DOHH2 (cell line): ENCODE results near the gene ALG5.

Source experiments
- H3F3A ChIP-seq: fragments of 200-600 bp; sonication (generic), shearing (Covaris generic); 2 replicates; pipeline ENCODE4 v1.6.0; 2016; ENCODE audit warnings: antibody characterized with exemption, mild to moderate bottlenecking; ENCODE audit not compliant: control insufficient read depth, insufficient read depth
- H3K27ac ChIP-seq: fragments of 200-600 bp; sonication (generic); 2 replicates; pipeline ENCODE4 v1.5.1; 2014; ENCODE audit warnings: low read depth, mild to moderate bottlenecking, low read length, moderate library complexity
- H3K27me3 ChIP-seq: fragments of 200-600 bp; sonication (generic); 2 replicates; pipeline ENCODE4 v1.6.1; 2014; ENCODE audit warnings: mild to moderate bottlenecking, low read length, mixed read lengths; ENCODE audit not compliant: control insufficient read depth
- H3K36me3 ChIP-seq: fragments of 200-600 bp; sonication (generic); 2 replicates; pipeline ENCODE4 v1.6.1; 2014; ENCODE audit warnings: mild to moderate bottlenecking, low read length, moderate library complexity, mixed read lengths; ENCODE audit not compliant: control insufficient read depth
- H3K4me1 ChIP-seq: fragments of 200-600 bp; sonication (generic); 2 replicates; pipeline ENCODE4 v1.6.1; 2014; ENCODE audit warnings: mild to moderate bottlenecking, low read length, mixed read lengths; ENCODE audit not compliant: control insufficient read depth
- H3K4me2 ChIP-seq: fragments of 200-600 bp; sonication (generic); 2 replicates; pipeline ENCODE4 v1.6.0; 2014; ENCODE audit warnings: mild to moderate bottlenecking, low read length, moderate library complexity
- H3K4me3 ChIP-seq: fragments of 200-600 bp; sonication (generic); 2 replicates; pipeline ENCODE4 v1.5.1; 2014; ENCODE audit warnings: mild to moderate bottlenecking, low read length, mixed read lengths
- H3K79me2 ChIP-seq: fragments of 200-600 bp; sonication (generic); 2 replicates; pipeline ENCODE4 v1.6.1; 2014; ENCODE audit warnings: mild to moderate bottlenecking, low read length, mixed read lengths; ENCODE audit not compliant: control insufficient read depth
- H3K9me2 ChIP-seq: fragments of 200-600 bp; sonication (generic); replicated peaks from 2 replicates; pipeline ENCODE4 v1.6.1; 2014; ENCODE audit warnings: mild to moderate bottlenecking, low read length, mixed read lengths; ENCODE audit not compliant: control insufficient read depth
- H3K9me3 ChIP-seq: fragments of 200-600 bp; sonication (generic); 2 replicates; pipeline ENCODE4 v1.6.1; 2014; ENCODE audit warnings: antibody characterized with exemption, low read length, mixed read lengths; ENCODE audit not compliant: control insufficient read depth, insufficient read depth
- H4K20me1 ChIP-seq: fragments of 200-600 bp; sonication (generic); 2 replicates; pipeline ENCODE4 v1.6.0; 2014; ENCODE audit warnings: low read depth, mild to moderate bottlenecking, antibody characterized with exemption, low read length, moderate library complexity; ENCODE audit not compliant: control insufficient read depth, insufficient read depth
- EZH2phosphoT487 ChIP-seq: fragments of 200-600 bp; sonication (generic); IDR thresholded peaks from 2 replicates; pipeline ENCODE4 v1.6.1; 2017; ENCODE audit warnings: borderline replicate concordance, mild to moderate bottlenecking, antibody characterized with exemption, low read length, moderate library complexity, mixed read lengths
- TF ChIP-seq, protein P1 (sequence below): fragments of 200-600 bp; sonication (generic); IDR thresholded peaks from one replicate; pipeline ENCODE4 v1.5.1; 2014; ENCODE audit warnings: antibody characterized with exemption, mild to moderate bottlenecking, low read depth, low read length; ENCODE audit not compliant: poor library complexity, severe bottlenecking

Gene ALG5

DNA sequence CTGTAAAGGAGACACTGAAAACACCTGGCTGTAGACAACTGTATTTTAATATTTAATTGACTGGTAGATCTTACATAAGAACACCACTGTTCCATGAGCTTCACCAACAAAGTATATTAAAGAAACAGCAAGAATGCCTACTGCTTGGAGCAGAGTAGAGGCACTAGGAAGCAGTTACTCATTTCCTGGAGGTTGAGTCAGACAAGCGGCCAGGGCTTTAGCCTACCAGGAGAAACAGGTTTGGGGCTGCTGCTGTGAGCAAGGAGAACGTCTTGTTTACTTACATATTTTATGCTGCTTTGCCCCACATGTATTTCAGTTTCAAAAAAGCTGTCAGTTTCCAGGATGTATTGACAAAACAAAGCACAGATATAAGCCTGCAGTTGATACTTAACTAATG, 33.4 kb downstream of the ALG5 start:
- peaks cover 72% of the 10 kb centered on the region for H3K36me3 ChIP-seq
- H3K9me2 ChIP-seq, result no peaks in the 10 kb centered on the region
- H4K20me1 ChIP-seq, result no peaks in the 10 kb centered on the region
- no peak overlapping the region for H3K27ac ChIP-seq
- no peak overlapping the region for H3K4me2 ChIP-seq
- H3K4me3 ChIP-seq, result no peak overlapping the region
- H3K27me3 ChIP-seq, result no peaks in the 10 kb centered on the region
- H3K9me3 ChIP-seq, result no peaks in the 10 kb centered on the region
- H3K4me1 ChIP-seq, result no peaks in the 10 kb centered on the region
- H3F3A ChIP-seq, result no peaks in the 10 kb centered on the region
- TF ChIP-seq, protein P1, sequence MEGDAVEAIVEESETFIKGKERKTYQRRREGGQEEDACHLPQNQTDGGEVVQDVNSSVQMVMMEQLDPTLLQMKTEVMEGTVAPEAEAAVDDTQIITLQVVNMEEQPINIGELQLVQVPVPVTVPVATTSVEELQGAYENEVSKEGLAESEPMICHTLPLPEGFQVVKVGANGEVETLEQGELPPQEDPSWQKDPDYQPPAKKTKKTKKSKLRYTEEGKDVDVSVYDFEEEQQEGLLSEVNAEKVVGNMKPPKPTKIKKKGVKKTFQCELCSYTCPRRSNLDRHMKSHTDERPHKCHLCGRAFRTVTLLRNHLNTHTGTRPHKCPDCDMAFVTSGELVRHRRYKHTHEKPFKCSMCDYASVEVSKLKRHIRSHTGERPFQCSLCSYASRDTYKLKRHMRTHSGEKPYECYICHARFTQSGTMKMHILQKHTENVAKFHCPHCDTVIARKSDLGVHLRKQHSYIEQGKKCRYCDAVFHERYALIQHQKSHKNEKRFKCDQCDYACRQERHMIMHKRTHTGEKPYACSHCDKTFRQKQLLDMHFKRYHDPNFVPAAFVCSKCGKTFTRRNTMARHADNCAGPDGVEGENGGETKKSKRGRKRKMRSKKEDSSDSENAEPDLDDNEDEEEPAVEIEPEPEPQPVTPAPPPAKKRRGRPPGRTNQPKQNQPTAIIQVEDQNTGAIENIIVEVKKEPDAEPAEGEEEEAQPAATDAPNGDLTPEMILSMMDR, result no peak
- no peak for TF ChIP-seq EZH2phosphoT487
- H3K79me2 ChIP-seq, result no peaks in the 10 kb centered on the region

DNA sequence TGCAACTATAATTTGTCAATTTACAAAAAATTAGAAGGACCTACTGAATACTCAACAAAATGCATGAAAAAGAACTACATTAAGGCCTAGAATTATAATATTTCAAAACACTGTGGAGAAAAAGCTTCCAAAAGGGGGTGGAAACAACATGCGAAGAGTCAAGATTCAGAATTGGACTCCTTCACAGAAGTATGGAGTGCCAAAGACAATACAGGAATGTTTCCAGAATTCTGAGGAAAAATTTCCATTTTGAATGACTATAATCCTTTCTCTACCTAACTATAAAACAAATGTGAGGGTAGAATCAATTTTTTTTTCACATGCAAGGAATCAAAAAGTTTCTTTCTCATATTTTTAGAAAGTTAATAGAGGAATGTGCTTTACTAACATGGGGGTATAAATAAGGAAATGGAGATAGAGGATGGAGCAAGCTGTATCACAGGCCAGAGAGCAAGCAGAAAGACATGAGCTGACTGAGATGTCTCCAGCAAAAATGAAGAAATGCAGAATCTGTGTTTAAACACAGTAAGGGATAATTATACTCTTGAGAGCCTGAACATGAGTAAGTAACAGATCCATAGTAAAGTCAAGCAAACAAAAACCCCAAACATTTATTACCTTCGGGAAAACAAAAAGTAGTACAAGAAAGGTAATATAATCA, 39.6 kb downstream of the ALG5 start:
- H4K20me1 ChIP-seq, result no peaks in the 10 kb centered on the region
- no peaks in the 10 kb centered on the region for H3K9me2 ChIP-seq
- H3K9me3 ChIP-seq, result no peaks in the 10 kb centered on the region
- no peaks in the 10 kb centered on the region for H3K79me2 ChIP-seq
- peaks cover 66% of the 10 kb centered on the region for H3K36me3 ChIP-seq
- no peak overlapping the region for H3K27ac ChIP-seq
- H3K4me2 ChIP-seq, result no peak overlapping the region
- H3F3A ChIP-seq, result no peaks in the 10 kb centered on the region
- no peak overlapping the region for H3K4me3 ChIP-seq
- TF ChIP-seq, protein P1, result no peak
- no peak for TF ChIP-seq EZH2phosphoT487
- no peaks in the 10 kb centered on the region for H3K27me3 ChIP-seq
- H3K4me1 ChIP-seq, result peaks cover 6% of the 10 kb centered on the region; the same call in 1 of the 2 replicates

DNA sequence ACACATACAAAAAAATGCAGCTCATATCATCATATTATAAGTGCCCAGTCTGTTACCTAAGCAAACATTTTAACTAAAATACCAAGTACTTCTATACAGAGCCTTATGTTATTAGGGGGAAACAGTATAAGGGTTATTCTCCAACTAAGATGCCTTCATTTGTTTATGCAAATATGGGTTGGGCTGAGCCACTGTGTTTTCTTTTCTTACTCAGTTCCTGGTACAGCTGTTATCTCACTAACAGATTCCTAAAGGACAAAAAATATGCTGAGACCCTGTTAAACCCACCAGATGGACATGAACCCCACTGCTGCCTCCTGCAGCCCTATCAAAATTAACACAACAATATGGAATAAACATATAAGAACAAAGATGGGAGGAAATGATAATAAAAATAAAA, 44.6 kb downstream of the ALG5 start:
- Histone ChIP-seq H3K36me3 (peaks cover 62% of the 10 kb centered on the region), H3K27me3 (no peaks in the 10 kb centered on the region), H3K79me2 (no peaks in the 10 kb centered on the region), H3K9me2 (no peaks in the 10 kb centered on the region), H4K20me1 (no peaks in the 10 kb centered on the region), H3K9me3 (no peaks in the 10 kb centered on the region), H3K4me1 (peaks cover 11% of the 10 kb centered on the region; the same call in 1 of the 2 replicates), H3F3A (no peaks in the 10 kb centered on the region), H3K4me2 (no peak overlapping the region), H3K27ac (no peak overlapping the region), H3K4me3 (no peak overlapping the region)
- no peak for TF ChIP-seq EZH2phosphoT487
- TF ChIP-seq, protein P1, result no peak
